Measurements from ENCODE around the gene PAGR1. TPM values are rescaled to one million over a fixed set of nuclear protein-coding genes. Genes with fewer than 3 reads are reported as not detected.

PAGR1 gene
- total and polyA plus RNA-seq, 10 of the 15 experiments (the other 5 are each of a cell fraction or from before 2014, with no cell fraction given): 1.1 to 57.7 (median 23.4) TPM

DNA sequence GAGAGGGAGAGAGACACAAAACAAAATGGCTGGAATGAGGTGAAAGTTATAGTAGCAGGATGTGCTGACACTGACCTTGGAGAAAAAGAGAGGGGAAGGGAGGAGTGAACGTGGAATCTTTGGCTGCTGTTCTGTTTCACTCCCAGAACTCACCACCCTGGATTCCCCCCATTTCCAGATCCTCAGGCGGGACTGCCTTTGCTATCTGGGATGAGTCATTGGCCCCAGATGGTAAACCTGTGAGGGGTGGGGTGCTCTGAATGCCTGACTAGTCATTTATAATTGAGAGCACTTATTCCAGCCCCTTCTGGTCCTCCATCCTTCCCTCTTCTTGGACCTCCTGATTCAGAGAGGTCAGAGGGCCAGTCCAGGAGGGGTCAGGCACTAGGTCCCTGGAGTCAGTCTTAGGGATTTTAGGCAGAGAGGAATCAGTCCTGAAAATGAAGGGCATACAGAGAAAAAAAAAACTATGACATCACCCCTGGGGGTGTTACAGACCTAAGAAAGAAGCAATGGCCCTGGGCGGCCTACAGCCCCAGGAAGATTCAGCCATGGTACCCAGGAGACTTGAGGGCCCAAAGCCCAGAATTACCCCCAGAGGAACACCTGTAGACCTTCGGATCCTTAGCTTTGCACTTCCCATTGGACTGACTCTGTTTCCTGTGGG lies 40.1 kb upstream of the PAGR1 start:
- TF ChIP-seq, protein P1, sequence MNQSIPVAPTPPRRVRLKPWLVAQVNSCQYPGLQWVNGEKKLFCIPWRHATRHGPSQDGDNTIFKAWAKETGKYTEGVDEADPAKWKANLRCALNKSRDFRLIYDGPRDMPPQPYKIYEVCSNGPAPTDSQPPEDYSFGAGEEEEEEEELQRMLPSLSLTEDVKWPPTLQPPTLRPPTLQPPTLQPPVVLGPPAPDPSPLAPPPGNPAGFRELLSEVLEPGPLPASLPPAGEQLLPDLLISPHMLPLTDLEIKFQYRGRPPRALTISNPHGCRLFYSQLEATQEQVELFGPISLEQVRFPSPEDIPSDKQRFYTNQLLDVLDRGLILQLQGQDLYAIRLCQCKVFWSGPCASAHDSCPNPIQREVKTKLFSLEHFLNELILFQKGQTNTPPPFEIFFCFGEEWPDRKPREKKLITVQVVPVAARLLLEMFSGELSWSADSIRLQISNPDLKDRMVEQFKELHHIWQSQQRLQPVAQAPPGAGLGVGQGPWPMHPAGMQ (IDR thresholded peaks at IDR 0.05; ENCODE audit: borderline replicate concordance): no peak
- TF ChIP-seq ZNF217 (IDR thresholded peaks at IDR 0.05) (no peak), ZBTB40 (IDR thresholded peaks at IDR 0.05; ENCODE audit: borderline replicate concordance) (no peak), FOS (IDR thresholded peaks at IDR 0.05; ENCODE audit: borderline replicate concordance, extremely low read depth, insufficient read length) (no peak), ATF3 (IDR thresholded peaks at IDR 0.05; ENCODE audit: borderline replicate concordance, extremely low read depth, low read depth, low read length) (no peak), SP1 (IDR thresholded peaks at IDR 0.05; ENCODE audit: low read depth, low read length) (no peak), FOXK2 (IDR thresholded peaks at IDR 0.05) (no peak), SUZ12 (IDR thresholded peaks at IDR 0.05; ENCODE audit: unreplicated experiment) (no peak), POLR2AphosphoS5 (IDR thresholded peaks at IDR 0.05; ENCODE audit: low read length) (no peak), ZNF24 (IDR thresholded peaks at IDR 0.05) (no peak), POLR2A (IDR thresholded peaks at IDR 0.05; ENCODE audit: low read depth, low read length) (no peak), CHD1 (IDR thresholded peaks at IDR 0.05; ENCODE audit: low read depth, low read length) (no peak), ASH2L (IDR thresholded peaks at IDR 0.05; ENCODE audit: borderline replicate concordance, low read depth) (no peak), REST (IDR thresholded peaks at IDR 0.05; ENCODE audit: low read depth, low read length) (no peak), IKZF2 (IDR thresholded peaks at IDR 0.05) (no peak)
- Histone ChIP-seq H3K27ac (ENCODE audit: control insufficient read depth, insufficient read depth) (no peak overlapping the region), H3K79me2 (ENCODE audit: control insufficient read depth, insufficient read depth, low read length) (no peaks in the 10 kb centered on the region), H3K4me3 (no peak overlapping the region), H2AFZ (ENCODE audit: control insufficient read depth, low read depth, low read length) (no peak overlapping the region), H3K36me3 (ENCODE audit: control insufficient read depth in 2 of 2, insufficient read depth in 2 of 2, low read length in 1 of 2) (no peaks in the 10 kb centered on the region), H3K27me3 (replicated peaks in 1 of 2; ENCODE audit: control insufficient read depth in 2 of 2, insufficient read depth in 2 of 2, low read length in 1 of 2) (no peaks in the 10 kb centered on the region), H3K9me3 (replicated peaks; ENCODE audit: control insufficient read depth, insufficient read depth, low read length) (no peaks in the 10 kb centered on the region), H3K9ac (ENCODE audit: control insufficient read depth, insufficient read depth, low read length) (no peak overlapping the region), H3K4me2 (ENCODE audit: control insufficient read depth, insufficient read depth) (no peak overlapping the region), H3K4me1 (ENCODE audit: control insufficient read depth, insufficient read depth, low read length) (no peaks in the 10 kb centered on the region), H4K20me1 (ENCODE audit: control insufficient read depth, insufficient read depth) (no peaks in the 10 kb centered on the region)
- intact Hi-C loops (cut with micrococcal nuclease; ENCODE audit: unreplicated experiment) (no loop called here), in situ Hi-C loops (cut with MboI) (no loop called here)
- ATAC-seq (no peak), DNase-seq (ENCODE audit: low read depth, low spot score) (no peak), FAIRE-seq (no peak)
- 56% methylated on average over 4 of the region's 4 CpGs for WGBS (ENCODE audit: insufficient coverage, insufficient replicate concordance, low lambda C conversion rate, missing lambda C conversion rate)
- no TSS peak for BruUV-seq (replicated peaks)
- RAD21 ChIA-PET (ENCODE audit: unreplicated experiment): no interaction called here
- CTCF ChIA-PET: no interaction called here
- SMC1A ChIA-PET (ENCODE audit: uncharacterized antibody, unreplicated experiment): no interaction called here
- POLR2A ChIA-PET: no interaction called here
